H9 (cell line): ENCODE data around the gene GPR21. TPM values are rescaled to one million over a fixed set of nuclear protein-coding genes. Genes with fewer than 3 reads are reported as not detected.

Source experiments
- DNase-seq: peaks from one replicate; pipeline ENCODE4 v3.0.0-alpha.2; 2017
- H2AFZ ChIP-seq: one replicate; pipeline ENCODE4 v1.6.1; 2013; ENCODE audit warnings: mild to moderate bottlenecking, low read length, control low read depth, moderate library complexity
- H2AK5ac ChIP-seq: 2 replicates; pipeline ENCODE4 v1.6.1; 2013; ENCODE audit warnings: low read length, control low read depth, mixed read lengths; ENCODE audit not compliant: insufficient read length
- H2BK120ac ChIP-seq: one replicate; pipeline ENCODE4 v1.6.1; 2013; ENCODE audit warnings: low read depth, mild to moderate bottlenecking, low read length, control low read depth, inconsistent platforms; ENCODE audit not compliant: poor library complexity, severe bottlenecking
- H2BK12ac ChIP-seq: 2 replicates; pipeline ENCODE4 v1.6.1; 2013; ENCODE audit warnings: low read length, control low read depth, mixed read lengths, low read depth; ENCODE audit not compliant: insufficient read length
- H2BK15ac ChIP-seq: 2 replicates; pipeline ENCODE4 v1.6.1; 2013; ENCODE audit warnings: low read depth, low read length, control low read depth
- H2BK20ac ChIP-seq: one replicate; pipeline ENCODE4 v1.6.1; 2013; ENCODE audit warnings: low read depth, mild to moderate bottlenecking, low read length, control low read depth, inconsistent platforms; ENCODE audit not compliant: poor library complexity, severe bottlenecking
- H2BK5ac ChIP-seq: 2 replicates; pipeline ENCODE4 v1.6.1; 2013; ENCODE audit warnings: low read length, control low read depth, mixed read lengths; ENCODE audit not compliant: insufficient read length
- H3K14ac ChIP-seq: 2 replicates; pipeline ENCODE4 v1.6.1; 2013; ENCODE audit warnings: low read length, control low read depth; ENCODE audit not compliant: insufficient read depth
- H3K18ac ChIP-seq: 2 replicates; pipeline ENCODE4 v1.6.1; 2013; ENCODE audit warnings: low read depth, mild to moderate bottlenecking, mixed read lengths, low read length, control low read depth; ENCODE audit not compliant: insufficient read length
- H3K23ac ChIP-seq: 2 replicates; pipeline ENCODE4 v1.6.1; 2013; ENCODE audit warnings: low read length, control low read depth, mixed read lengths, low read depth; ENCODE audit not compliant: insufficient read length
- H3K23me2 ChIP-seq: 2 replicates; pipeline ENCODE4 v1.6.1; 2013; ENCODE audit warnings: low read depth, mild to moderate bottlenecking, mixed read lengths, low read length, control low read depth; ENCODE audit not compliant: insufficient read length, poor library complexity, severe bottlenecking
- H3K27ac ChIP-seq: 2 replicates; pipeline ENCODE4 v1.5.1; 2013; ENCODE audit warnings: low read length, control low read depth, mixed read lengths, low read depth; ENCODE audit not compliant: insufficient read length
- H3K27me3 ChIP-seq: 2 replicates; pipeline ENCODE4 v1.6.1; 2013; ENCODE audit warnings: low read length, control low read depth, inconsistent platforms; ENCODE audit not compliant: insufficient read depth
- H3K4ac ChIP-seq: 2 replicates; pipeline ENCODE4 v1.6.1; 2013; ENCODE audit warnings: low read depth, mild to moderate bottlenecking, control low read depth, inconsistent platforms, low read length, moderate library complexity
- H3K4me1 ChIP-seq: 2 replicates; pipeline ENCODE4 v1.6.1; 2013; ENCODE audit warnings: low read length, control low read depth, inconsistent platforms; ENCODE audit not compliant: insufficient read depth
- H3K4me2 ChIP-seq: 2 replicates; pipeline ENCODE4 v1.6.1; 2013; ENCODE audit warnings: low read length, control low read depth, mixed read lengths; ENCODE audit not compliant: insufficient read length, insufficient read depth
- H3K56ac ChIP-seq: 2 replicates; pipeline ENCODE4 v1.6.1; 2013; ENCODE audit warnings: low read depth, mild to moderate bottlenecking, mixed read lengths, low read length, control low read depth; ENCODE audit not compliant: insufficient read length
- H3K79me1 ChIP-seq: 2 replicates; pipeline ENCODE4 v1.6.1; 2013; ENCODE audit warnings: low read depth, mild to moderate bottlenecking, moderate library complexity, low read length, control low read depth, inconsistent platforms; ENCODE audit not compliant: insufficient read depth, poor library complexity, severe bottlenecking
- H3K79me2 ChIP-seq: 2 replicates; pipeline ENCODE4 v1.6.1; 2013; ENCODE audit warnings: low read length, control low read depth, inconsistent platforms; ENCODE audit not compliant: insufficient read depth
- H3K9ac ChIP-seq: 2 replicates; pipeline ENCODE4 v1.6.1; 2013; ENCODE audit warnings: low read length, control low read depth, mixed read lengths; ENCODE audit not compliant: insufficient read length; ENCODE audit errors: extremely low read depth
- H3K9me3 ChIP-seq: one replicate; pipeline ENCODE4 v1.6.1; 2013; ENCODE audit warnings: low read depth, low read length, inconsistent platforms; ENCODE audit not compliant: control insufficient read depth
- H3T11ph ChIP-seq: one replicate; pipeline ENCODE4 v1.6.1; 2013; ENCODE audit warnings: mild to moderate bottlenecking, low read length, control low read depth, inconsistent platforms
- H4K20me1 ChIP-seq: one replicate; pipeline ENCODE4 v1.6.1; 2013; ENCODE audit not compliant: control insufficient read depth, insufficient read length, insufficient read depth
- H4K5ac ChIP-seq: 2 replicates; pipeline ENCODE4 v1.6.1; 2013; ENCODE audit warnings: low read depth, mild to moderate bottlenecking, mixed read lengths, low read length, control low read depth; ENCODE audit not compliant: insufficient read length
- H4K8ac ChIP-seq: replicated peaks from 2 replicates; pipeline ENCODE4 v1.6.1; 2013; ENCODE audit warnings: low read length, control low read depth, mixed read lengths, low read depth; ENCODE audit not compliant: insufficient read length
- H4K91ac ChIP-seq: 2 replicates; pipeline ENCODE4 v1.6.1; 2013; ENCODE audit warnings: low read depth, mild to moderate bottlenecking, moderate library complexity, mixed read lengths, low read length, control low read depth; ENCODE audit not compliant: insufficient read length
- H3K27ac Mint-ChIP-seq, 3 experiments: 2 replicates in 2 of 3; 3 replicates in 1 of 3; pipeline ENCODE4 v1.8.0; 2020 to 2021; ENCODE audit warnings: mixed read lengths in 3 of 3, mild to moderate bottlenecking in 1 of 3, moderate library complexity in 1 of 3
- H3K27me3 Mint-ChIP-seq: 2 replicates; pipeline ENCODE4 v1.8.0; 2021; ENCODE audit warnings: low read depth, mild to moderate bottlenecking, moderate library complexity, mixed read lengths
- H3K36me3 Mint-ChIP-seq, 3 experiments: 2 replicates in 2 of 3; 3 replicates in 1 of 3; pipeline ENCODE4 v1.8.0; 2020 to 2021; ENCODE audit warnings: low read depth in 3 of 3, mixed read lengths in 3 of 3; ENCODE audit not compliant: insufficient read depth in 1 of 3
- H3K4me1 Mint-ChIP-seq, 2 experiments: 2 replicates each; pipeline ENCODE4 v1.8.0; 2020; ENCODE audit warnings: mixed read lengths in 2 of 2
- H3K4me3 Mint-ChIP-seq, 2 experiments: 2 replicates in 1 of 2; 3 replicates in 1 of 2; pipeline ENCODE4 v1.8.0; 2020 to 2021; ENCODE audit warnings: mild to moderate bottlenecking in 2 of 2, mixed read lengths in 2 of 2, moderate library complexity in 1 of 2
- H3K9me3 Mint-ChIP-seq, 2 experiments: 2 replicates in 1 of 2; 3 replicates in 1 of 2; pipeline ENCODE4 v1.8.0; 2020; ENCODE audit warnings: mild to moderate bottlenecking in 2 of 2, mixed read lengths in 2 of 2, moderate library complexity in 1 of 2
- WGBS: extraction: QIAGEN DNeasy Blood & Tissue Kit; methylation state at CpG from one replicate; pipeline ENCODE4 v1.1.7; 2013; ENCODE audit warnings: missing lambda C conversion rate, low lambda C conversion rate, mixed read lengths; ENCODE audit not compliant: insufficient read length; ENCODE audit errors: extremely low coverage; 5-methylcytosine and 5-hydroxymethylcytosine counted together
- total RNA-seq: library from RNA; stranded (reverse); gene quantifications from 2 replicates; pipeline ENCODE4 v1.2.1, GENCODE V29; 2021
- TF ChIP-seq, protein P1 (sequence below): fragments of 200-600 bp; sonication (generic); conservative IDR thresholded peaks from 3 replicates; pipeline ENCODE4 v1.8.0; 2021; ENCODE audit warnings: antibody characterized with exemption, mild to moderate bottlenecking

The GPR21 gene
- total RNA-seq, 1 experiment from 2014 or later, result 0.87 TPM

DNA sequence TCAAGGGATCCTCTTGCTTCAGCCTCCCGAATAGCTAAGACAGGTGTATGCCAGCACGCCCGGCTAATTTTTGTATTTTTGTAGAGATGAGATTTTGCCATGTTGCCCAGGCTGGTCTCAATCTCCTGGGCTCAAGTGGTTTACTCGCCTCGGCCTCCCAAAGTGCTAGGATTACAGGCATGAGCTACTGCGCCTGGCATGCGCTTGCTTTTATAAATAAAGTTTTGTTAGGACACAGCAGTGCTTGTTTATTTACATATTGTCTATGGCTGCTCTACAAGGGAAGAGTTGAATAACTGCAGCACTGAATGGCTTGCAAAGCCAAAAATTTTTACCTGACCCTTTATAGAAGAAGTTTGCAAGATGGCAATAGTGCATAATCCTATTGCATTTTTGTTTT, 27.7 kb downstream of the GPR21 start:
- no peaks in the 10 kb centered on the region for H3K27me3 Mint-ChIP-seq
- 0 out of 7 replicates have a peak overlapping the region, but pooled peaks of 1 of the 3 experiments have one; percentile 22 for H3K27ac Mint-ChIP-seq
- no peaks in the 10 kb centered on the region for H3K27me3 ChIP-seq

More for the DNA sequence above, 27.7 kb downstream of the GPR21 start:
- Mint-ChIP-seq H3K36me3 (peaks cover 3 to 29% (median 22%) of the 10 kb centered on the region in 3 experiments; a peak in 5 of 7 replicates), H3K4me1 (peaks cover 5 to 7% of the 10 kb centered on the region in 2 experiments), H3K9me3 (no peaks in the 10 kb centered on the region), H3K4me3 (no peak overlapping the region)
- H3K18ac ChIP-seq, result no peak overlapping the region
- H3K4me2 ChIP-seq, result no peak overlapping the region
- H3K9me3 ChIP-seq, result no peaks in the 10 kb centered on the region
- TF ChIP-seq, protein P1, sequence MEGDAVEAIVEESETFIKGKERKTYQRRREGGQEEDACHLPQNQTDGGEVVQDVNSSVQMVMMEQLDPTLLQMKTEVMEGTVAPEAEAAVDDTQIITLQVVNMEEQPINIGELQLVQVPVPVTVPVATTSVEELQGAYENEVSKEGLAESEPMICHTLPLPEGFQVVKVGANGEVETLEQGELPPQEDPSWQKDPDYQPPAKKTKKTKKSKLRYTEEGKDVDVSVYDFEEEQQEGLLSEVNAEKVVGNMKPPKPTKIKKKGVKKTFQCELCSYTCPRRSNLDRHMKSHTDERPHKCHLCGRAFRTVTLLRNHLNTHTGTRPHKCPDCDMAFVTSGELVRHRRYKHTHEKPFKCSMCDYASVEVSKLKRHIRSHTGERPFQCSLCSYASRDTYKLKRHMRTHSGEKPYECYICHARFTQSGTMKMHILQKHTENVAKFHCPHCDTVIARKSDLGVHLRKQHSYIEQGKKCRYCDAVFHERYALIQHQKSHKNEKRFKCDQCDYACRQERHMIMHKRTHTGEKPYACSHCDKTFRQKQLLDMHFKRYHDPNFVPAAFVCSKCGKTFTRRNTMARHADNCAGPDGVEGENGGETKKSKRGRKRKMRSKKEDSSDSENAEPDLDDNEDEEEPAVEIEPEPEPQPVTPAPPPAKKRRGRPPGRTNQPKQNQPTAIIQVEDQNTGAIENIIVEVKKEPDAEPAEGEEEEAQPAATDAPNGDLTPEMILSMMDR, result no peak
- H2AFZ ChIP-seq, result no peak overlapping the region
- H3K4ac ChIP-seq, result no peak overlapping the region
- no peaks in the 10 kb centered on the region for H3K4me1 ChIP-seq
- H3K79me2 ChIP-seq, result no peaks in the 10 kb centered on the region
- H3T11ph ChIP-seq, result no peak overlapping the region
- H2BK120ac ChIP-seq, result no peak overlapping the region
- no peak overlapping the region for H2BK15ac ChIP-seq
- H3K27ac ChIP-seq, result no peak overlapping the region
- H2AK5ac ChIP-seq, result no peak overlapping the region
- no peak overlapping the region for H4K5ac ChIP-seq
- no peaks in the 10 kb centered on the region for H3K23me2 ChIP-seq
- no peak overlapping the region for H2BK20ac ChIP-seq
- H2BK5ac ChIP-seq, result no peak overlapping the region
- no peak overlapping the region for H3K9ac ChIP-seq
- no peak overlapping the region for H3K14ac ChIP-seq
- DNase-seq, result no peak
- no peak overlapping the region for H4K91ac ChIP-seq
- no CpG with 5 or more reads among the region's 7 CpGs for WGBS
- H2BK12ac ChIP-seq, result no peak overlapping the region
- H3K56ac ChIP-seq, result no peak overlapping the region
- H3K23ac ChIP-seq, result no peak overlapping the region
- H4K8ac ChIP-seq, result no peak overlapping the region
- H3K79me1 ChIP-seq, result no peaks in the 10 kb centered on the region
- no peaks in the 10 kb centered on the region for H4K20me1 ChIP-seq
